Ascending aorta (tissue), 2 donors: Measurements from ENCODE around the gene ZBP1. TPM values are rescaled to one million over a fixed set of nuclear protein-coding genes. Genes with fewer than 3 reads are reported as not detected.

Experiments
- DNase-seq, 2 donors: peaks; one replicate each; pipeline ENCODE4 v3.0.0-alpha.2; 2019; ENCODE audit warnings: low spot score in 2 of 2
- H3K27ac ChIP-seq, 2 donors: fragments of 200-600 bp; sonication (generic); one replicate each; pipeline ENCODE4 v1.5.1; 2016 to 2017; ENCODE audit warnings: mild to moderate bottlenecking in 1 of 2
- H3K27me3 ChIP-seq: fragments of 200-600 bp; sonication (generic); one replicate; pipeline ENCODE4 v1.5.1; 2017
- H3K36me3 ChIP-seq, 2 donors: fragments of 200-600 bp; sonication (generic); one replicate each; pipeline ENCODE4 v1.5.1; 2016
- H3K4me1 ChIP-seq, 2 donors: fragments of 200-600 bp; sonication (generic); one replicate each; pipeline ENCODE4 v1.5.1; 2016 to 2017; ENCODE audit warnings: mild to moderate bottlenecking in 1 of 2
- H3K4me3 ChIP-seq, 2 donors: fragments of 200-600 bp; sonication (generic); one replicate each; pipeline ENCODE4 v1.5.1; 2016 to 2017; ENCODE audit warnings: mild to moderate bottlenecking in 1 of 2
- H3K9me3 ChIP-seq, 2 donors: fragments of 200-600 bp; sonication (generic); one replicate each; pipeline ENCODE4 v1.5.1; 2016
- intact Hi-C: fragments of 100-400 bp; cut with DNase I; formaldehyde crosslinking; loops from one replicate; pipeline ENCODE4 v1.15.1; 2023
- total RNA-seq: library from RNA; depleted of rRNA; stranded (reverse); fragments of >200 nt; gene quantifications from one replicate; pipeline ENCODE4 v1.1.0, GENCODE V29; 2016
- TF ChIP-seq, protein P1 (sequence below), 3 experiments: fragments of 200-600 bp in 2 of 3; fragments of 450-650 bp in 1 of 3; sonication (generic) in 2 of 3; IDR thresholded peaks; one replicate each; pipeline ENCODE4 v1.5.1; 2016 to 2019; ENCODE audit warnings: antibody characterized with exemption in 3 of 3, mild to moderate bottlenecking in 1 of 3, moderate library complexity in 1 of 3

ZBP1 gene
- total RNA-seq, 1 donor from 2014 or later = not detected

DNA sequence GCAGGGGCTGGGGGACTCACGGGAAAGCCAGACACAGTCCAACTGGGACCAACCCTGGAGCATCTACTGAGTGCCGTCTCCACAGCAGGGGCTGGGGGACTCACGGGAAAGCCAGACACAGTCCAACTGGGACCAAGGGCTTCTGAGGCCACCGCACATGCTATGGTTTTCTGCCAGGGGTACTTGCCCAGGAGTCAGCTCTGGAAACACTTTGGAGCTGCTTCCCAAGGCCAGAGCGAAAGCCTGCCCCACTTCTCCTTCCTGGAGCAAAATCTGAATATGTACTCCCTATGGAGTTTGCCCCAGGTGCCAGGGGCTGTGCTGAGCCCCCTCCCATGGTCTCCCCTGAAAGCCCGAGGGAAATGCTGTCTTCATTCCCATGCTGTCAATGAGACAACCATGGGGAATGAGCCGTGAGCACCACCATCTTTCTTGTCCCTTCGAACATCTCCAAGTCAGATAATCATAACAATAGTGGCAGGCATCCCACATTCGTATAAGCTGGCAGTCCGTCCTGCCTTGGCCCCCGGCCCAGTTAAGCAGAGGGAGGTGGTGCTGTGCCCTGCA is 40.8 kb downstream of the ZBP1 start:
- Histone ChIP-seq H3K27ac (no peak overlapping the region), H3K36me3 (no peaks in the 10 kb centered on the region), H3K9me3 (no peaks in the 10 kb centered on the region), H3K27me3 (no peaks in the 10 kb centered on the region), H3K4me1 (peaks cover 0 to 23% of the 10 kb centered on the region in 2 donors), H3K4me3 (no peak overlapping the region)
- TF ChIP-seq, protein P1, sequence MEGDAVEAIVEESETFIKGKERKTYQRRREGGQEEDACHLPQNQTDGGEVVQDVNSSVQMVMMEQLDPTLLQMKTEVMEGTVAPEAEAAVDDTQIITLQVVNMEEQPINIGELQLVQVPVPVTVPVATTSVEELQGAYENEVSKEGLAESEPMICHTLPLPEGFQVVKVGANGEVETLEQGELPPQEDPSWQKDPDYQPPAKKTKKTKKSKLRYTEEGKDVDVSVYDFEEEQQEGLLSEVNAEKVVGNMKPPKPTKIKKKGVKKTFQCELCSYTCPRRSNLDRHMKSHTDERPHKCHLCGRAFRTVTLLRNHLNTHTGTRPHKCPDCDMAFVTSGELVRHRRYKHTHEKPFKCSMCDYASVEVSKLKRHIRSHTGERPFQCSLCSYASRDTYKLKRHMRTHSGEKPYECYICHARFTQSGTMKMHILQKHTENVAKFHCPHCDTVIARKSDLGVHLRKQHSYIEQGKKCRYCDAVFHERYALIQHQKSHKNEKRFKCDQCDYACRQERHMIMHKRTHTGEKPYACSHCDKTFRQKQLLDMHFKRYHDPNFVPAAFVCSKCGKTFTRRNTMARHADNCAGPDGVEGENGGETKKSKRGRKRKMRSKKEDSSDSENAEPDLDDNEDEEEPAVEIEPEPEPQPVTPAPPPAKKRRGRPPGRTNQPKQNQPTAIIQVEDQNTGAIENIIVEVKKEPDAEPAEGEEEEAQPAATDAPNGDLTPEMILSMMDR (IDR thresholded peaks at IDR 0.05) = no peak
- no peak for DNase-seq
- intact Hi-C loops = no loop called here

DNA sequence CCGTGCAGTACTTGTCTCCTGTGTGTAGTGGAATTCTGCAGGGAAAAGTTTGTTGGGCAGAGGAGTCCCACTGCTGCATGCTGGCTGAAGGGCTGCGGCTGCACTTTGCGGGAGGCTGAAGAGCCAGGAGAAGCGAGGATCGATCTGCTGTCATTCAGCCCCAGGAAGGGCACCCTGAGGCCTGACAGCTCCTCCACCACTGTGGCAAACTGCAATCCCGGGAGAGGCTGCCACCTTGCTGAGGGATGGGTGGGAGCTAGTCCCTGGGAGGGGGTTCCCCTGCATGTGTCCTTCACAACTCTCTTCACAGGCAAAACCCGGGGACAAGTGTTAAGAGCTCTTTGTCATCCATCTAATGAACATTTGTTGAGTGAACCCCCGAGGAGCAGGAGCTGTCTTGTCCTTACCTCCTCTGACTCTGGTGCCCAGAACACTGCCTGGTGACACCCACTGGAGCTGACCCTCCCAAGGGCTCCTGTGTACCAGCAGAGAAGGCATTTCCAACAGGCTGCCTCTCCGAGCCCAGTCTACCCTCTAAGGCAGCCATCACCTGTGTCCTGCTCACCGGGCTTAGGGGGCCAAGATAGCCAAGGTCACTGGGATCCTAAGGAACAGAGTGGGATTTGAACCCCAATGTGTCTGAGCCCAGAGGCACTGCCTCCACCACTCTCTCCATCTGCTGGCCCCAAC is 41.6 kb downstream of the ZBP1 start:
- Histone ChIP-seq H3K9me3 (no peaks in the 10 kb centered on the region), H3K27me3 (no peaks in the 10 kb centered on the region), H3K4me3 (no peak overlapping the region), H3K4me1 (peaks cover 0 to 23% of the 10 kb centered on the region in 2 donors), H3K27ac (no peak overlapping the region), H3K36me3 (no peaks in the 10 kb centered on the region)
- TF ChIP-seq, protein P1 (IDR thresholded peaks at IDR 0.05) = no peak
- intact Hi-C loops = no loop called here
- no peak for DNase-seq

DNA sequence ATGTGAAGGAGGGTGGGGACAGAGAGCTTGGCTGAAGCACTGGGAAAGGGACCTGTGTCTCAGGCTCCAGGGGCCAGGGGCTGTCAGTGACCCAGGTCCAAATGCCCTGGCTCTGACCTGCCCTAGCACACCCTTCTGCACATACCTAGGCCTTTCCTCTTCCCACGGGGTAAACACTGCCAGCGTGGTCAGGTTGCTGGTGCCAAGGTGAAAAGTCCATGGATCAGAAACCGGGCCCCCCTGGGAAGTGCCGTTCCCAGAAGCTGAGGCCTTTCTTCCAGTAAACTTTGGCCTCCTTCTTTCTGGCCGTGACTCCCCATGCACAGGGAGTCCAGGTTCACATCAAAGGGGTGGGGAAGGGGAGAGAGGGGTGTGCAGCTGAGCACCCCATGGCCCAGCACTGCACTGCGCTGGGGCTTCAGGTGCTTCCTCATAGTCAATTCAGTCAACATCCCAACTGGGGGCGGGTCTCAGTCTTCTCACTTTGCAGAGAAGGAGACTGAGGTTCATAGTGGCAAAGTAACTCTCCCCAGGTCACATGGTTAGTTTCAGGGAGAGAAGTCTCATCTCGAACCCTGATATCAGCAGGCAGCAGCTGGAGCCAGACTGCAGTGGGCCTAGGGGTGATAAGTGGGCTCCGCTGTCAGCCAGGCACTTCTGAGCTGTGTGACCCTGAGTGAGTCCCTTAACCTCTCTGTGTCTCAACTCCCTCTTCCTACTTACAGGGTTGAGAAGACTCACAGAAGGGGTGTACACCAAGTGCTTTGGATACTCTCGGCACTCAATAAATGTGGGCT is 42.3 kb downstream of the ZBP1 start:
- intact Hi-C loops = no loop called here
- H3K27ac ChIP-seq = no peak overlapping the region
- H3K36me3 ChIP-seq = no peaks in the 10 kb centered on the region
- no peak overlapping the region for H3K4me3 ChIP-seq
- H3K9me3 ChIP-seq = no peaks in the 10 kb centered on the region
- no peaks in the 10 kb centered on the region for H3K27me3 ChIP-seq
- DNase-seq = no peak
- TF ChIP-seq, protein P1 (IDR thresholded peaks at IDR 0.05) = no peak
- peaks cover 0 to 17% of the 10 kb centered on the region in 2 donors for H3K4me1 ChIP-seq

DNA sequence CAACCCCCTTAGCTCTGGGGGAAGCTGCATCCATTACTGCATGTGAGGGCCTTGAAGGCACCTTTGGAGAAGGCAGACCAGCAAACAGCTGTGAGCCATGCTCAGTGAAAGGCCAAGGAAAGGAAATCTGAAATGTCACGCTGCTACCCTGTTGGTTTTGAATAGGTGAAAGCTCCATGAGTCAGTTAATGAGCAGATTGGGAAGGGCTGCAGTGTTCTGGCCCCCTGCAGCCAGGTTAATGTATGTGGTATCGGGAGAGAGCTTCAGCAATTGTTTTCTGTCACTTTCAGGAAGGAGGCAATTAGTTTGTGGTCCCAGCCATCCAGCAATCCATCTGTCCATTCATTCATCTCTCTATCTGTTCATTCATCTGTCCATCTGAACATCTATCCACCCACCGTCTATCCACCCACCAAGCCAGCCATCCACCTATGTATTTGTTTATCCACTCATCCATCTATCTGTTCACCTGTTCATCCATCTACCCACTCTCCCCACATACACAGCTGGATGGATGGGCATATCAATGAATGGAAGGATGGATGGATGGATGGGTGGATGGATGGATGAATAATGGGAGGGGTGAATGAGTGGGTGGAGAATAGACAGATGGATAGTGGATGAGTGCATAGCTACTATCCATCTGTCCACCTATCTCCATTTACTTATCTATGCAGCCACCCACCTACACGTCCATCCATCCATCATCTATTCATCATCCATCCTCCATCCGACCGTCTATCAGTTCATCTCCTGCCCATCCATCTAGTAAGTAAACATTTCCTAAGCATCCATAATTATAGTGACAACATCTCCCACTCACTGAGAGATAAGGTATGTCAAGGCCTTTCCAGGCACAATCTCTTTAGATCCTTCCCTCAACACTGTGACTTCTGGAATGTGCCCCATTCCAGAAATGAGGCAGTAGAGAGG is 43.3 kb downstream of the ZBP1 start:
- TF ChIP-seq, protein P1 (IDR thresholded peaks at IDR 0.05) = no peak
- Histone ChIP-seq H3K9me3 (no peaks in the 10 kb centered on the region), H3K27me3 (no peaks in the 10 kb centered on the region), H3K4me3 (no peak overlapping the region), H3K4me1 (peaks cover 0 to 10% of the 10 kb centered on the region in 2 donors), H3K27ac (no peak overlapping the region), H3K36me3 (no peaks in the 10 kb centered on the region)
- no peak for DNase-seq
- intact Hi-C loops = no loop called here

DNA sequence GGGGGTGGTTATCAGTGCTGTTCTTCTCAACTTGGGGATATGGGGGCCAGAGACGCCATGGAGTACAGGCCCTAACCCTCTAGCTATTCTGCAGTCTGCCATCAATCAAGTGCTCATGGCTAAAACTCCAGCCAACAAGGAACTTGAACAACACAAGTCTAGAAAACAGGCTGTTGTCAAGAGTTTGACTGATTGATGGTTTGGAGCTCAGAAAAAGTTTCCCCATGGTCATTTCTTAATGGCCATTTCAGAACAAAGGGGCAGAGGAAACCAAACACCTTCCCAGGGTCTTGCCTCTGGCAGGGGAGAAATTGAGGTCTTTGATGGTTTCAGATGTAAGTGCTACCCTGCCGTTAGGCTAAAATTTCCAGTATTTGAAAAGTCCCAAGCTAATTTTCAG is 44.2 kb downstream of the ZBP1 start:
- no peak for DNase-seq
- TF ChIP-seq, protein P1 (IDR thresholded peaks at IDR 0.05) = no peak
- H3K27ac ChIP-seq = no peak overlapping the region
- intact Hi-C loops = no loop called here
- no peak overlapping the region for H3K4me3 ChIP-seq
- no peaks in the 10 kb centered on the region for H3K27me3 ChIP-seq
- H3K36me3 ChIP-seq = no peaks in the 10 kb centered on the region
- H3K4me1 ChIP-seq = peaks cover 0 to under 1% of the 10 kb centered on the region in 2 donors
- no peaks in the 10 kb centered on the region for H3K9me3 ChIP-seq
